ENCODE measurements around the gene CRTC3. TPM values are rescaled to one million over a fixed set of nuclear protein-coding genes. Genes with fewer than 3 reads are reported as not detected.
"Not testable (repeated sequence)": the region's sequence is repeated elsewhere in the genome, so short reads cannot be mapped to it uniquely, and the experiment has no call there.

Gene CRTC3
- total RNA-seq, 1 donor from 2014 or later, result 55.7 TPM

GRCh38 chr15:90673357-90673756 is 143.6 kb downstream of the CRTC3 start:
- not testable (repeated sequence) for DNase-seq (ENCODE audit: low spot score)

- no peak for DNase-seq (ENCODE audit: low spot score)
Measured at GRCh38 chr15:90674476-90674875, 144.8 kb downstream of the CRTC3 start.

GRCh38 chr15:90675464-90675863 is 145.7 kb downstream of the CRTC3 start:
- no peak for DNase-seq (ENCODE audit: low spot score)

- no peak for DNase-seq (ENCODE audit: low spot score)
Measured at GRCh38 chr15:90677807-90678790, 148.4 kb downstream of the CRTC3 start.

- DNase-seq (ENCODE audit: low spot score), result no peak
Measured at GRCh38 chr15:90679959-90680358, 150.2 kb downstream of the CRTC3 start.

- DNase-seq (ENCODE audit: low spot score), result no peak
Measured at GRCh38 chr15:90680371-90680935, 150.7 kb downstream of the CRTC3 start.

- DNase-seq (ENCODE audit: low spot score), result no peak
Measured at GRCh38 chr15:90681056-90681455, 151.3 kb downstream of the CRTC3 start.

- no peak for DNase-seq (ENCODE audit: low spot score)
Measured at GRCh38 chr15:90681480-90681879, 151.8 kb downstream of the CRTC3 start.

- DNase-seq (ENCODE audit: low spot score), result no peak
Measured at GRCh38 chr15:90683371-90683770, 153.6 kb downstream of the CRTC3 start.

GRCh38 chr15:90683876-90684275 is 154.2 kb downstream of the CRTC3 start:
- no peak for DNase-seq (ENCODE audit: low spot score)

GRCh38 chr15:90684281-90684680 is 154.6 kb downstream of the CRTC3 start:
- no peak for DNase-seq (ENCODE audit: low spot score)

GRCh38 chr15:90685591-90686434 is 156.1 kb downstream of the CRTC3 start:
- no peak for DNase-seq (ENCODE audit: low spot score)

- DNase-seq (ENCODE audit: low spot score), result no peak
Measured at GRCh38 chr15:90686435-90687218, 156.9 kb downstream of the CRTC3 start.

GRCh38 chr15:90689326-90689961 is 159.7 kb downstream of the CRTC3 start:
- not testable (repeated sequence) for DNase-seq (ENCODE audit: low spot score)

GRCh38 chr15:90690585-90690984 is 160.9 kb downstream of the CRTC3 start:
- DNase-seq (ENCODE audit: low spot score), result no peak

- no peak for DNase-seq (ENCODE audit: low spot score)
Measured at GRCh38 chr15:90691369-90691768, 161.6 kb downstream of the CRTC3 start.

- DNase-seq (ENCODE audit: low spot score), result no peak
Measured at GRCh38 chr15:90691982-90692773, 162.5 kb downstream of the CRTC3 start.

All from ureter (tissue), 1 donor.